ENCODE measurements around the gene RNF13. TPM values are rescaled to one million over a fixed set of nuclear protein-coding genes. Genes with fewer than 3 reads are reported as not detected.

Gene RNF13
- total and polyA plus RNA-seq, 3 donors from 2014 or later: 41.7 to 85.0 (median 81.8) TPM

DNA sequence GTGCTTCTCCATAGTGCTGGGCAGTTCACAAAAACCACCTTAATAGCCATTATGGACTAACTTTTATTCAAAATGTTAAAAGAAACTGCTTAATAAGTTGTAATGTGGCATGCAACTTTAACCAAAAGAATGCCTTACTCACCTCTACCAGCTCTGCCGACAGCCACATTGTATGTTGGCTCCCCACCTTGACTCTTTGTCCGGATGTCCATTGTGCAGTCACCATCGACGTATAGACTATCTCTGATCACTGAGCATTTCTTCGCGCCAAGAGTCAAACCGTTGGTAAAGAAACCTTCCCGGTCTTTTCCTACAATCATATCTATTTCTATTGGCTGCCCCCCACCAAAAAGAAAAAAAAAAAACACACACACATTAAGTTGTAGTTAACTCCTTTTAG is 155.2 kb downstream of the RNF13 start:
- peaks cover 12% of the 10 kb centered on the region for H3K4me1 ChIP-seq
- WGBS, 2 donors: 52 to 53% methylated on average over 8 of the region's 8 CpGs
- H3K36me3 ChIP-seq (ENCODE audit: low read depth, missing control alignments): no peaks in the 10 kb centered on the region
- H3K4me3 ChIP-seq: no peak overlapping the region
- H3K9me3 ChIP-seq: no peaks in the 10 kb centered on the region
- intact Hi-C loops (cut with DNase I; ENCODE audit: low total_unique reads): no loop called here
- no peaks in the 10 kb centered on the region for H3K27me3 ChIP-seq
- DNase-seq: no peak
- H3K27ac ChIP-seq: no peak overlapping the region
- no peak for TF ChIP-seq CTCF (IDR thresholded peaks at IDR 0.05)
- no peak for TF ChIP-seq POLR2A (IDR thresholded peaks at IDR 0.05)

DNA sequence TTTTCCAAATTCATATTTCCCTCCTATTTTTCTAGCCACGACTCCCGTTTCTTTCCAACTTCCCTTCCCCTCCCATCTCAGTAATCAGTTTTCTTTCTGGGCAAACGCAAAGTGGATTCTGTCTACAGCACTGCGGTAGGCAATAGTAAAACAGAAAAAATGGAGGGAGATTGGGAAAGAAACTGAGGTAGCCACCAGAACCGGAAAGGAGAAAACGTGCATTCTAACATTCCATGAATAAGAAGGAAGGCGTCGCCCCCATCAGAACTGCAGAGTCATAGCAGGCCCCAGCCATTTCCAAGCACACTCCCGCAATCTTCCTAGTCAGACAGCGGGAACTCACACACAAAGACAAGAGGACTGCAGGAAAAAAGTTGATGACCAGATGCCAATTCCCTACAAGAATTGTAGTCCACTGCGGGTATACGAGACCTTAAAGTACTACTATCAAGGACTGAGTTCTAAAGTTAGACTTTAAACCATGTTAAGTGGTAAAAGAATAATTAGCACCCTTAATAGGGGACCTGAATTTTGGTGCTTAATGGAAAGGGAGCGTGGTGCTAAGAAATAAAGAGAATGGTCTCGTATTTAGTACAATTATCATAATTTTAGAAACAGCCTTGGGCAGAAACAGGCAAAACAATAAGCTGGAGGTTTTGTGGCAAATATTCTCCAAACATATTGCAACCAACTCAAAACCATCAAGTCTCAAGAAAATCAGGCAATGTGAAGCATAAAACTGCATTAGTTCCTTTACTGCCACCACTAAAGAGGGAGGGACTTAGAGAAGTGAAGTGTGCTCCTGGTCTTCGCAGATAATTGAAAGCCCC is 156.3 kb downstream of the RNF13 start:
- peaks cover 8% of the 10 kb centered on the region for H3K4me1 ChIP-seq
- 5 to 8% methylated on average over 15 of the region's 15 CpGs for WGBS, 2 donors
- no peaks in the 10 kb centered on the region for H3K27me3 ChIP-seq
- no peak for TF ChIP-seq POLR2A (IDR thresholded peaks at IDR 0.05)
- peak in 2 of 3 experiments; percentile 14 to 15 for TF ChIP-seq CTCF (IDR thresholded peaks at IDR 0.05)
- DNase-seq: peak; percentile 79
- peak overlapping the region; percentile 78 to 87 for H3K4me3 ChIP-seq
- no peaks in the 10 kb centered on the region for H3K9me3 ChIP-seq
- H3K36me3 ChIP-seq (ENCODE audit: low read depth, missing control alignments): no peaks in the 10 kb centered on the region
- intact Hi-C loops (cut with DNase I; ENCODE audit: low total_unique reads): no loop called here
- H3K27ac ChIP-seq: peak overlapping the region; percentile 90 to 94

- Histone ChIP-seq H3K4me1 (peaks cover 5% of the 10 kb centered on the region), H3K9me3 (no peaks in the 10 kb centered on the region), H3K36me3 (ENCODE audit: low read depth, missing control alignments) (no peaks in the 10 kb centered on the region), H3K4me3 (peak overlapping the region; percentile 78 to 87), H3K27me3 (no peaks in the 10 kb centered on the region), H3K27ac (peak overlapping the region; percentile 90 to 94)
- WGBS, 2 donors: 1% methylated on average over 28 to 43 of the region's 73 CpGs
- TF ChIP-seq POLR2A (IDR thresholded peaks at IDR 0.05): no peak
- TF ChIP-seq CTCF (IDR thresholded peaks at IDR 0.05): no peak
- intact Hi-C loops (cut with DNase I; ENCODE audit: low total_unique reads): loop anchor here (10.0 kb wide), 1 partner anchor 215 kb away; no protein-coding TSS in a partner anchor
- peak; percentile 93 for DNase-seq
These were observed 157.1 kb downstream of the RNF13 start for GRCh38 chr3:149969940-149970715.

DNA sequence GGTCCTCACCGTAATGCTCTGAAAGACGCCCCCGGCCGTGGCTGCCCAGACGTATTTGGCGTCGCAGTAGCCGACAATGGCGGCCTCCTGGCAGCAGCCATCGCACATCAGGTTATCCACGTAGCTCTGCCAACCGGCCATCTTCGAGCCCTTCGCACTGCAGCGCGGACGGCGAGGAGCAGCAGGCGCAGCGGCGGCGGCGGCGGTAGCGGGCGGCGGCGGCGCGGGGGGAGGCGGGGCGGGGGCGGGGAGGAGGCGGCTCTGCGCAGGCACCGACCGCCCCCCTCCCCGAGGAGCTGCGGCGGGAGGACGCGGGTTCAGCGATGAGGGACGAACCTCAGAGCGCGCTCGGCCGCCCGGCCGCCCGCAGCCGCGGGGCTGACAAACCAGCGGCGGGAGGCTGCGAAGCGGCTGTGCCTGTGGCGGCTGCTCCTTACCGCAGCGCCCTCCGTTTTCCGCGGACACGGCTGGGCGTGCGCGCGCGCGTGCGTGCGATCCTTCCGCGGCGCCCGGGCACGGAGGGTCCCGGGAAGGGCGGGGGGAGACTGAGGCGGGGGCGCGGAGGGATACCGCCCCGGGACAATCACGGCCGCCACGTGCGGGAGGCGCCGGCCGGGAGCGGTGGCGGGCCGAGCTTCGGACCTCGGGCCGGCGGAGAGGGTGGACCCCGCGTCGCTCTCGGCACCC is 157.8 kb downstream of the RNF13 start, which contains the start of gene PFN2:
PFN2 (minus strand) TSS at position 180 of the 687 bp plus-strand sequence; CDS start at position 141, 39 bp downstream.
- Histone ChIP-seq H3K27me3 (no peaks in the 10 kb centered on the region), H3K4me3 (peak within 1 kb of the TSS; percentile 78 to 87), H3K36me3 (ENCODE audit: low read depth, missing control alignments) (no peaks in the 10 kb centered on the region), H3K27ac (peak within 1 kb of the TSS; percentile 90 to 94), H3K9me3 (no peaks in the 10 kb centered on the region), H3K4me1 (peaks cover 5% of the 10 kb centered on the region)
- intact Hi-C loops (cut with DNase I; ENCODE audit: low total_unique reads): loop anchor here (10.0 kb wide), 1 partner anchor 214 kb away; no protein-coding TSS in a partner anchor
- TF ChIP-seq POLR2A (IDR thresholded peaks at IDR 0.05) (no peak), CTCF (IDR thresholded peaks at IDR 0.05) (no peak)
- WGBS, 2 donors: 0% methylated on average over 38 of the region's 102 CpGs; no CpG with 5 or more reads in 1 of the 2 donors
- DNase-seq: peak; percentile 79
